AG09309 (cell line): ENCODE results near the gene COL9A1.
A peak's percentile ranks its signal among the peaks of the same experiment; 100 is the strongest.
"Not testable (repeated sequence)": the region's sequence is repeated elsewhere in the genome, so short reads cannot be mapped to it uniquely, and the experiment has no call there.

ENCODE experiments used
- DNase-seq: peaks from one replicate; pipeline ENCODE4 v3.0.0-alpha.2; 2010; ENCODE audit warnings: low read depth
- H3K4me3 ChIP-seq: 2 replicates; pipeline ENCODE4 v1.5.1; 2011; ENCODE audit warnings: mild to moderate bottlenecking, low read depth, low read length, moderate library complexity; ENCODE audit not compliant: control insufficient read depth
- TF ChIP-seq, protein P1 (sequence below): IDR thresholded peaks from 2 replicates; pipeline ENCODE4 v1.5.1; 2011; ENCODE audit warnings: mild to moderate bottlenecking, low read depth, low read length, inconsistent platforms; ENCODE audit not compliant: insufficient read depth, control insufficient read depth; ENCODE audit errors: missing control alignments

The COL9A1 gene

DNA sequence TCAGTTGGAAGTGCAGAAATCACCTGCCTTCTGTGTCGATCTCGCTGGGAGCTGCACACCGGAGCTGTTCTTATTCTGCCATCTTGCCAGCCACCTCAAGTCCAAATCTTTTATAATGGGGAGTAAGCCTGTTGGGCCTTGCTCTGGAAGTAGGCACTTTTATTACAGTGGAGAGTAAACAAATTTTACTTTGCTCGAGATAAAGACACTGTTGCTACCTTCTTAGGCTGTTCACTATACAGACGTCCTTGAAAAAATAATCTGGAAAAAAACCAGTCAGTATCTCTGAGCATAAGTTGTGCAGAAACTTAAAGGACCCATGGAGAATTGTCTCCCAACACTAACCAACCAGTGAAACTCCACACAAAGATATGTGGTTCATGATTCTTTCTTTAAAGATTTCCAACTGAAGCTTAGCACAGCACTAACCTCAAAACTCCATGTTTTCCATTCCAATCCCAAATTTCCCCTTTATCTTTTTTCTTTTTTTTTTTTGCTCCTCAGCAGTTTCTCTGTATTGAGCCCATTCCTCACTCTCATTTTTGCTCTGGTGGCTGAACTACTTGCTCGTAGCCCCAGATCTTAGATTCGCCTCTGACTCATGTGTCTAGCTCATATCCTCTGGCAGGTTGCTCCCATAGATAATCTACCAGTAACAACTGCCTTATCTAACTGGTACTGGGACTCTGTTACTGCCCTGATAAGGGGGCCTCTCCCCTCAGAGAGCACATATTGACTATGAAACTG lies 34.3 kb upstream of the COL9A1 start:
- DNase-seq = no peak
- no peak overlapping the region for H3K4me3 ChIP-seq
- TF ChIP-seq, protein P1, sequence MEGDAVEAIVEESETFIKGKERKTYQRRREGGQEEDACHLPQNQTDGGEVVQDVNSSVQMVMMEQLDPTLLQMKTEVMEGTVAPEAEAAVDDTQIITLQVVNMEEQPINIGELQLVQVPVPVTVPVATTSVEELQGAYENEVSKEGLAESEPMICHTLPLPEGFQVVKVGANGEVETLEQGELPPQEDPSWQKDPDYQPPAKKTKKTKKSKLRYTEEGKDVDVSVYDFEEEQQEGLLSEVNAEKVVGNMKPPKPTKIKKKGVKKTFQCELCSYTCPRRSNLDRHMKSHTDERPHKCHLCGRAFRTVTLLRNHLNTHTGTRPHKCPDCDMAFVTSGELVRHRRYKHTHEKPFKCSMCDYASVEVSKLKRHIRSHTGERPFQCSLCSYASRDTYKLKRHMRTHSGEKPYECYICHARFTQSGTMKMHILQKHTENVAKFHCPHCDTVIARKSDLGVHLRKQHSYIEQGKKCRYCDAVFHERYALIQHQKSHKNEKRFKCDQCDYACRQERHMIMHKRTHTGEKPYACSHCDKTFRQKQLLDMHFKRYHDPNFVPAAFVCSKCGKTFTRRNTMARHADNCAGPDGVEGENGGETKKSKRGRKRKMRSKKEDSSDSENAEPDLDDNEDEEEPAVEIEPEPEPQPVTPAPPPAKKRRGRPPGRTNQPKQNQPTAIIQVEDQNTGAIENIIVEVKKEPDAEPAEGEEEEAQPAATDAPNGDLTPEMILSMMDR = no peak

- TF ChIP-seq, protein P1 = no peak
- no peak overlapping the region for H3K4me3 ChIP-seq
- DNase-seq = no peak
Observed at GRCh38 chr6:70327036-70327435, 24.2 kb upstream of the COL9A1 start.

- DNase-seq = no peak
- TF ChIP-seq, protein P1 = no peak
- no peak overlapping the region for H3K4me3 ChIP-seq
Observed at GRCh38 chr6:70325009-70325408, 22.1 kb upstream of the COL9A1 start.

DNA sequence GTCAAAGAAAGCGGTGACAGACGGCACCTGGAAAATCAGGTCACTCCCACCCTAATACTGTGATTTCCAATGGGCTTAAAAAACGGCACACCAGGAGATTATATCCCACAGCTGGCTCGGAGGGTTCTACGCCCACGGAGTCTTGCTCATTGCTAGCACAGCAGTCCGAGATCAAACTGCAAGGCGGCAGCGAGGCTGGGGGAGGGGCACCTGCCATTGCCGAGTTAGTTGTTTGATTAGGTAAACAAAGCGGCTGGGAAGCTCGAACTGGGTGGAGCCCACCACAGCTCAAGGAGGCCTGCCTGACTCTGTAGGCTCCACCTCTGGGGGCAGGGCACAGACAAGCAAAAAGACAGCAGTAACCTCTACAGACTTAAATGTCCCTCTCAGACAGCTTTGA lies 14.9 kb upstream of the COL9A1 start:
- DNase-seq, H3K4me3 ChIP-seq: not testable (repeated sequence)

- no peak for DNase-seq
- TF ChIP-seq, protein P1 = no peak
- H3K4me3 ChIP-seq = no peak overlapping the region
Observed at GRCh38 chr6:70315079-70315751, 12.3 kb upstream of the COL9A1 start.

- TF ChIP-seq, protein P1 = no peak
- no peak for DNase-seq
- no peak overlapping the region for H3K4me3 ChIP-seq
Observed at GRCh38 chr6:70314296-70314695, 11.4 kb upstream of the COL9A1 start.

DNA sequence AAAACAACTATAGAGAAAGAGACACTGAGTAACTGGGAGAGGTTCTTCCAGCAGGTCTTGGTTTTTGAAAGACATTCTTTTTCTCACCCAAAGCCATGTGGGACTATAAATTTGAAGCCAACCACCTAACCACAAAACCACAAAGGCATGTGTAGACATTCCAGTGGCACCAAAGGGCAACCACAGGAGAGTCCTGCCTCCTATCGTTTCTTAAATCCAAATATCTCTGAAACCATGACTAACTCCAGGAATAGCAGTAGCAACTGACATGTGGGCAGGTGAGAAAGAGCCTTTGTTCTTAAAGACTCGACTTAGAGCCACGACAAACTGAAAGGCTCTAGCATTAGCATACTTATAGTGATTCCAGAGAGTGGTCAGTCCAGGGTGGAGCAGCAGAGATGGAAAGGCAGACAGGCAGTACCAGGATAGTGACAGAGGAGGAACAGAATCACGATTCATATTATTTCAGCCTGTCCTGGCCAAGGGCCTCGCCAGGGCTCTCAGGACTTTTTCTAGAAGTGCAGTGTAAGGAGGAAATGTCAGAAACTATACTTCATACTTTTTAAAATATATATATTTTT lies 9.4 kb upstream of the COL9A1 start:
- no peak overlapping the region for H3K4me3 ChIP-seq
- peak; percentile 32 for DNase-seq
- TF ChIP-seq, protein P1 = no peak
